Hepatocyte (in vitro differentiated cells): ENCODE results near the gene RPL10. TPM values are rescaled to one million over a fixed set of nuclear protein-coding genes. Genes with fewer than 3 reads are reported as not detected.

Source experiments
- DNase-seq: peaks from one replicate; pipeline ENCODE4 v3.0.0-alpha.2; 2016; ENCODE audit warnings: low spot score
- H2AFZ ChIP-seq: fragments of 200-600 bp; sonication (generic); 2 replicates; pipeline ENCODE4 v1.6.0; 2016; ENCODE audit warnings: antibody characterized with exemption, mild to moderate bottlenecking
- H3K27ac ChIP-seq: fragments of 200-600 bp; sonication (generic); 2 replicates; pipeline ENCODE4 v1.5.1; 2016; ENCODE audit warnings: mild to moderate bottlenecking
- H3K27me3 ChIP-seq: fragments of 200-600 bp; sonication (generic); 2 replicates; pipeline ENCODE4 v1.6.1; 2016
- H3K36me3 ChIP-seq: fragments of 200-600 bp; sonication (generic); replicated peaks from 2 replicates; pipeline ENCODE4 v1.5.1; 2016; ENCODE audit warnings: low read depth; ENCODE audit not compliant: insufficient read depth
- H3K4me1 ChIP-seq: fragments of 200-600 bp; sonication (generic); 2 replicates; pipeline ENCODE4 v1.5.1; 2016; ENCODE audit warnings: mild to moderate bottlenecking, moderate library complexity; ENCODE audit not compliant: insufficient read depth
- H3K4me2 ChIP-seq: fragments of 200-600 bp; sonication (generic); 2 replicates; pipeline ENCODE4 v1.6.0; 2016
- H3K4me3 ChIP-seq: fragments of 200-600 bp; sonication (generic); 2 replicates; pipeline ENCODE4 v1.5.1; 2016; ENCODE audit warnings: mild to moderate bottlenecking
- H3K79me2 ChIP-seq: fragments of 200-600 bp; sonication (generic); 2 replicates; pipeline ENCODE4 v1.6.0; 2017; ENCODE audit warnings: mild to moderate bottlenecking
- H3K9me2 ChIP-seq: fragments of 200-600 bp; sonication (generic); replicated peaks from 2 replicates; pipeline ENCODE4 v1.6.0; 2017; ENCODE audit warnings: mild to moderate bottlenecking; ENCODE audit not compliant: insufficient read depth
- H3K9me3 ChIP-seq: fragments of 200-600 bp; sonication (generic); 2 replicates; pipeline ENCODE4 v1.5.1; 2016; ENCODE audit warnings: low read depth, mild to moderate bottlenecking
- H4K20me1 ChIP-seq: fragments of 200-600 bp; sonication (generic); 2 replicates; pipeline ENCODE4 v1.6.0; 2016; ENCODE audit warnings: mild to moderate bottlenecking; ENCODE audit not compliant: insufficient read depth, poor library complexity, severe bottlenecking
- CTCF ChIP-seq: fragments of 200-600 bp; sonication (generic); IDR thresholded peaks from 2 replicates; pipeline ENCODE4 v1.5.1; 2016; ENCODE audit warnings: antibody characterized with exemption, mild to moderate bottlenecking; ENCODE audit not compliant: poor library complexity
- EZH2 ChIP-seq: fragments of 200-600 bp; sonication (generic); IDR thresholded peaks from 2 replicates; pipeline ENCODE4 v1.6.1; 2016; ENCODE audit warnings: antibody characterized with exemption, mild to moderate bottlenecking, borderline replicate concordance
- EZH2phosphoT487 ChIP-seq: fragments of 200-600 bp; sonication (generic); IDR thresholded peaks from one replicate; pipeline ENCODE4 v1.6.1; 2018; ENCODE audit warnings: antibody characterized with exemption, mild to moderate bottlenecking, low read depth, moderate library complexity; ENCODE audit not compliant: unreplicated experiment, severe bottlenecking
- WGBS: methylation state at CpG from one replicate; pipeline ENCODE4 v1.1.6; 2016; ENCODE audit warnings: low lambda C conversion rate; ENCODE audit errors: missing lambda C conversion rate; 5-methylcytosine and 5-hydroxymethylcytosine counted together
- polyA plus RNA-seq: library from polyadenylated mRNA; unstranded; fragments of >200 nt; fragmentation: Nextera tagmentation; extraction: Ambion mirVana; gene quantifications from 2 replicates; pipeline ENCODE4 v1.2.1, GENCODE V29; 2016
- total RNA-seq: library from RNA; depleted of rRNA; stranded (reverse); fragments of >200 nt; gene quantifications from 2 replicates; pipeline ENCODE4 v1.2.3, GENCODE V29; 2014

Gene RPL10
- total and polyA plus RNA-seq, 2 experiments from 2014 or later: 1,206 to 4,460 TPM

DNA sequence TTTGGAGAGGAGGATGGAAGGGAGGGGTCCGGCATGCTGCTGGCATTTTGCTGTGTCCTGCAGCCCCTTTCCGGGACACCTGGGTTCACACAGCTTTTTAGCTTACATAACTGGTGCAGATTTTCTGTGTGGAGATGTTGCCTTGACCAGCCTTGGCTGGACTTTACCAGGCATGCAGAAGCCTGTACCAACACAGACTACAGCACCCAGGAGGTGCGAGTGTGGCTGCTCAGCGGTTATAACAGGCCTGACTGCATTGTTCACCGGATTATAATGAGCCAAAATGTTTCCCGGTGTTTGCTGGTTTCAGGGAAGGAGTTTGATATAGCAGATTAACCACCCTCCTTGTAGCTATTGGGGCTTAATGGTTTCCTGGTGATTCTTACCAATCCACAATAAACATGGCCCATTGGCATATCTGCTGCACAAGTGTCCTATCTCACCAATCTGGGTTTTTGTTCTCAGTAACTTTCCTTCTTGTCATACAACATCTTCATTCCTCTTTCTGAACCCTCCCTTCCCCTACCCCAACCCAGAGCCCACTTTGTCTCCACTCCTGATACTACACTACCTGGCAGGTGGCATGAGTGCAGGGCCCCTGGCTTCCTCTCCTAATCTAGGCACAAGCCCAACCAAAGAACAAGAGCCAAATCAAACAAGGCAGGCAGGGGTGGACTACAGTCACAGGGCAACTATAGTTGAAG is 3.9 kb downstream of the RPL10 start:
- 59% methylated on average over 6 of the region's 6 CpGs for whole genome bisulfite sequencing
- TF ChIP-seq EZH2 (no peak), CTCF (no peak), EZH2phosphoT487 (no peak)
- peak overlapping the region; percentile 23 for H3K27ac ChIP-seq

DNA sequence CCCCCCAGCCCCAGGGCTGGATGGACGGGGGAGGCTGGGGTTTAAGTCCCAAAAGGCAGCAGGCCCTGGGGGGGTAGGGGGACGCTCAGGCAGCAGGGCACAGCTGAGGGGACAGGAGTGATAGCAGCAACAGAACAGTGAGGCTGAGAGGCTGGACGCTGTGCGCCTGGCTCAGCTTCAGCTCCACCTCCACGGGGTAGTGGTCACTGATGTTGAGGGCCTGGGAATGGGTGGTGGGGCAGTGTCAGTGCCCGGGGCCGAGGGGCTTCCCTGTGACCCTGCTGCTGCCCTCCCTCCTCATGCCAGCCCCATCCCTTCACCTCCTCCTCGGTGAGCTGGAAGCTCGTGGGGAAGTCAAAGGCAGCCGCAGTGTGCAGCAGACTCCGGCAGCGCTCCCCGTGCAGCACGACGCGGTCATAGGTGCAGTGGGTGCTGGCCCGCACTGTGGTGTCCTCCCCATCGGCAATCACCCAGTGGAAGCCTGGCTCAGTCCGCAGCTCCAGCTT is 4.5 kb downstream of the RPL10 start:
- Histone ChIP-seq H3K36me3 (peaks cover 3% of the 10 kb centered on the region), H3K27me3 (no peaks in the 10 kb centered on the region), H3K27ac (no peak overlapping the region), H2AFZ (no peak overlapping the region), H3K4me2 (no peak overlapping the region), H3K9me3 (no peaks in the 10 kb centered on the region), H3K9me2 (no peaks in the 10 kb centered on the region), H4K20me1 (peaks cover 24% of the 10 kb centered on the region), H3K4me3 (no peak overlapping the region), H3K4me1 (peaks cover 4% of the 10 kb centered on the region), H3K79me2 (peaks cover 16% of the 10 kb centered on the region)
- 91% methylated on average over 18 of the region's 19 CpGs for whole genome bisulfite sequencing
- TF ChIP-seq CTCF (no peak), EZH2 (no peak)
- peak; percentile 5 for DNase-seq

More for the DNA sequence above, 3.9 kb downstream of the RPL10 start:
- no peaks in the 10 kb centered on the region for H3K27me3 ChIP-seq
- peak; percentile 5 for DNase-seq
- H3K4me2 ChIP-seq: no peak overlapping the region
- H3K9me2 ChIP-seq: no peaks in the 10 kb centered on the region
- H2AFZ ChIP-seq: no peak overlapping the region
- H3K79me2 ChIP-seq: peaks cover 16% of the 10 kb centered on the region
- H3K9me3 ChIP-seq: no peaks in the 10 kb centered on the region
- peaks cover 24% of the 10 kb centered on the region for H4K20me1 ChIP-seq
- no peak overlapping the region for H3K4me3 ChIP-seq
- H3K36me3 ChIP-seq: peaks cover 3% of the 10 kb centered on the region
- peaks cover 4% of the 10 kb centered on the region for H3K4me1 ChIP-seq

DNA sequence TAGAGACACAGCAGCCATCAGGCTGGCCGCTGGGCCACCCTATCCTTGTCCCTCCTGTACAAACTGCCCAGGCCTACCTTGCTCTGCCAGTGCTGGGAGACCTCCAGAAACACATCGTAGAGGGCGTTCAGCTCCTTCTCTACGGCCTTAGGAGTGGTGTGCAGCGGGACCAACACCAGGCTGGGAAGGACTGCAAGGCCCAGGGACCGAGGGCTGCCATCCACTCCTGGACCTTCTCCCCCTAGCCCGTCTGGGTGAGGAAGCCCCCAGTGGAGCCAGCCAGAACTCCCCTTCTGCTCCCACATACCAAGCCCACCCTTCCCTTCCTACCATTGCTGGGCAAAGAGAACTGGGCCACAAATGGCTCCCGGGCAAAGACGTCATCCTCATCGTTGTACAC is 5.0 kb downstream of the RPL10 start:
- peaks cover 16% of the 10 kb centered on the region for H3K79me2 ChIP-seq
- no peak overlapping the region for H3K27ac ChIP-seq
- no peak overlapping the region for H2AFZ ChIP-seq
- peaks cover 4% of the 10 kb centered on the region for H3K4me1 ChIP-seq
- peaks cover 24% of the 10 kb centered on the region for H4K20me1 ChIP-seq
- TF ChIP-seq EZH2 (no peak), EZH2phosphoT487 (no peak), CTCF (no peak)
- DNase-seq: no peak
- no peak overlapping the region for H3K4me2 ChIP-seq
- H3K36me3 ChIP-seq: peaks cover 3% of the 10 kb centered on the region
- H3K27me3 ChIP-seq: no peaks in the 10 kb centered on the region
- H3K4me3 ChIP-seq: no peak overlapping the region
- H3K9me2 ChIP-seq: no peaks in the 10 kb centered on the region
- H3K9me3 ChIP-seq: no peaks in the 10 kb centered on the region
- WGBS: 89% methylated on average over 10 of the region's 10 CpGs
